Right renal pelvis (tissue), 4 donors: ENCODE measurements around the gene INTS12. TPM values are rescaled to one million over a fixed set of nuclear protein-coding genes. Genes with fewer than 3 reads are reported as not detected.
"Not testable (repeated sequence)": the region's sequence is repeated elsewhere in the genome, so short reads cannot be mapped to it uniquely, and the experiment has no call there.

Experiments
- DNase-seq, 4 donors: peaks; one replicate each; pipeline ENCODE4 v3.0.0-alpha.2; 2013; ENCODE audit warnings: low read depth in 4 of 4, low spot score in 3 of 4, missing footprints in 1 of 4
- polyA plus RNA-seq, 4 donors: library from polyadenylated mRNA; unstranded; fragments of 120-200 nt; gene quantifications; one replicate each; pipeline ENCODE4 v1.2.1, GENCODE V29; 2013; ENCODE audit not compliant: insufficient read length in 4 of 4

INTS12 gene
- polyA plus RNA-seq, 4 donors: 28.1 to 38.3 (median 34.0) TPM

DNA sequence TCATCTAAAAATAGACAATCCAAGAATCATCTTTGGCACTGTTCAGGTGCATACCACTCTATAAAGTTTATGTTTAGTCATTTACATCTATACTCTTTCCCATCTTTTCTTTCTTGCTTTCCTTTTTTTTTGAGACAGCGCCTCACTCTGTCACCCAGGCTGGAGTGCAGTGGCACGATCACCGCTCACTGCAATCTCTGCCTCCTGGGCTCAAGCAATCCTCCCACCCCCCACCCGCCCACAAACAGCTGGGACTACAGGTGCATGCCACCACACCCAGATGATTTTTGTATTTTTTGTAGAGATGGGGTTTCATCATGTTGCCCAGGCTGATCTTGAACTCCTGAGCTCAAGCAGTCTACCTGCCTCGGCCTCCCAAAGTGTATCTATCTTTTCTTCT is 13.7 kb downstream of the INTS12 start:
- DNase-seq: not testable (repeated sequence)

DNA sequence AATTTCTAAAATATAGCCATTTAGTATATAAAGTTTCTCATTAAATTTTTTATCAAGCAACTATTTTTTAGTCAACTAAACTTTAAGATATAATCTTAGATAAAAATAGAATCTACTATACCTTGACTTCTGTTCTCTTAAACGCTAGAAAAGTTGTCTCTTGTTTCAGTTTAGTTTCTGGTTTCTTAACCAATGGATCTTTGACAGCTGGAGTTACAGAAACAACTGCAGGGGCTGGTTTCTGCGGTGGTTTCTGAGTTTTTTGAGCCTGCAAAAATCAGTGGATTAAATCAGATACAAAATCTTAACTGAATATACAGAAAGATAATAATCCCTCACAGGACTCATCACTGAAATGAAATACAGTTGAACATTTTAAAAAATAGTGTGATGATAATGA is 21.9 kb downstream of the INTS12 start:
- DNase-seq: no peak

DNA sequence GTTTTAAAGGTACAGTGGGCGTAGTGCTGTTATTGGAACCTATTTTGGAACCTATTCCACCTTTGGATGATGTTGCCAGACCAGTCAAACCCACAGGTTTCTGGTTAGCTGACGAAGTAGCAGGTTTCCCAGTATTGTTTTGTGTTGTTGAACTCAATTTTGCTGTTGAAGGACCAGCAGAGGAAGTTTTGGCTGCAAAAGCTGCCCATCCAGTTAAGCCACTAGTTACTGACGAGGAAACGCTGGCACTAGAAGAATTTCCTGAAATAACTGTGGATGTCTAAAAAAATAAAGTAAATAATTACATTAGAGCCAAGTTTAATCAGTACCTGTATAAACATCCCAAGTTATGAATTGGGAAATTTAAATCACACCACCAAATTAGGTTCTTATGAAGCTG is 25.5 kb downstream of the INTS12 start:
- DNase-seq: no peak

DNA sequence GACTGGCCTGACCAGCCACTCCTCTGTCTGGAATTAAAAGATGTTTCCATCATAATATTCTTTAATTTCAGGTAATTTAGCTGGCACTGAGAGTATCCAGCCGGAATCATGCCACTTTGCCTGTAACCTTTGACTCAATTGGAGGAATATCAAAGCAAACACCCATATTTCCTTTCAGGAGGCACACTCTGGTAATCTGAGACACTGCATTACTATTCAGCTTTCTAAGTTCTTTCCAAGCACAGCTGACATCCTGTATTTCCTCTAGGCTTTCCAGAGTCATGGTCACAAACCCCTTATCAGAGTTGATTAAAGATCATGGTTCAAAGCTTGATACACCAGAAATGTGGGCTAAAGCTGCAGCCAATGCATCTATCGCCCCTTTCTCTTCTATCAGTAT is 29.3 kb downstream of the INTS12 start:
- DNase-seq: no peak

DNA sequence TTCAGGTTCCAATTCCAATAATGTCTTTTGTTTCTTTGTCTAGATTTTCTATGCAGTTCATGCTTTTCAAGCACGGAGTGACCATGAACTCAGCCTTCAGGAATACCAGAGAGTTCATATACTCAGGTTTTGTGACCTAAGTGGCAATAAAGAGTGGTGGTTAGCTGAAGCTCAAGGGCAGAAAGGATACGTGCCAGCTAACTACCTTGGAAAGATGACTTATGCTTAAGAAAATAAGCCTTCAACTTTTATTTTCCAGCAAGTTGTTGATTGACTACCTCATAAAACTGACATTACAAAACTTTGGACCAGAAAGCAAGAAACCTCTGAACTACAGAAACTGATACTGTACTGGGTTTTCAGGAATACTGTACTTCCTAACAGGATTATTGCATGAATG is 30.8 kb downstream of the INTS12 start:
- no peak for DNase-seq

DNA sequence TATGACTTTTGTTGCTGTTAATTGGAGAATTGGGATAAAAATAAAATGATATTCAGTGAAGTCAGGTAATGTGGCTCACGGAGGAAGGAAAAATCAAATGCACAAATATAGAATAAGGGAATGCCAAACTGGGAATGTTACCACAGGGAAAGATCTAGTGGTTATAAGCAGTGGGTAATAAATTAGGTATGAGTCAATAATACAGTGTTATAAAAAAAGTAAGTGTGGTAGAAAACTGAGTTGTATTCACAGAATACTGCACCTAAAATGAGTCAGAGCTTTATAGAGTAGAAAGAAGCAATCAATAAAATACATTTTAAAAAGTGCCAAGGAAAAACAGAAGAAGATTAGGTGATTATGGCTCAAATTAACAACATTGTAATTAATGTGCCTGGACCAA is 34.5 kb downstream of the INTS12 start:
- no peak for DNase-seq

DNA sequence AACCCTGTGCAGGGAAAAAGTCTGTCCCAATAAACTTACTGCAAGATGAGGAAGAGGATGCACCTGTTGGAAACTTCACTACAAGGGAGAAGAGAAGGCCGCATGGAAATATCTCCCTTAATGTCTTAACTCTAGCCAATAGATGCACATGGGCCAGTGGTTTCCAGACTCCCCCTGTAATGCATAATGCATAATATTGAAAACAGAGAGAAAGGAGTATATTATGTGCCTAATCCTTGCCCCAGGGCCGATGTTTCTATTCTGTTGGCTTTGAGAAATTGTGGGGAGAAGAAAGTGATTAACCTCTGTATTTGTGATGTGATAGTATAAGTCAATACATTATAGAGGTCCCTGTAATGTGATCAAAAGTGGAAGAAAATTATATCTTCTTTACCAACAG is 37.2 kb downstream of the INTS12 start:
- DNase-seq: no peak

DNA sequence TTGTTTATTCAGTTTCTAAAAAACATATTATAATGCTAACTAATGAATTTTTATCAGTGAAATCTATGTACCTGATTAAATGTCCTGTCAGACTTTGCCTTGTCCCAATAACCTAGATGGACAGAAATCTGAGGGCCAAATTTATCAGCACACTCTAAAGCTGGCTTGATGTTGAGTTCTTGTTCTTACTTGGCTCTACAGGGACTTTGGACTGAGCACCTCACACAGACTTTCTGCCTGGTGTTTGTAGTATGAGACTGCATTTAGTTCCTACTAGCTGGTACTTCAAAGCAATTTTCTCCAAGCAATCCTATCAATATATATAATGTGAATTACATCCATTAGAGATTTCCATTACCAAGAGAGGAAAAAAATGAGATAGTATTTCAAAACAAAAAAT is 37.8 kb downstream of the INTS12 start:
- no peak for DNase-seq

DNA sequence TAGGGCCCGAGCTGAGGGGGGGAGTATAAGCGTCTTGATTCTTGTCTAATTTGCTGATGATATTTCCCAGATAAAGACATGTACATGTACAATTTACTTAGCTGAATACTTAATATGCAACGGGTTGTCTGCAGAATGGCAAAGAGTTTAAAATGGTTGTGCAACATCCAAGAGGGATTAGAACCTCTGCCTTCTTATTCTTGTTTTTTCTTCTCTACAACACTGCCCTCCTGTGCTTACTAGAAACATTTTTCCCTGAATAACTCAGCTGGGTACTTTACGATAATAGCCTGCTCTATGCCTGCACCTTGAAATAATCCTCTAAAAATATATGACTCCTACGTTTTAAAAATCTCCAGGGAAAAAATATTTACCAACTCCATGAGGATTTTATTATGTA is 41.8 kb downstream of the INTS12 start:
- DNase-seq: no peak

DNA sequence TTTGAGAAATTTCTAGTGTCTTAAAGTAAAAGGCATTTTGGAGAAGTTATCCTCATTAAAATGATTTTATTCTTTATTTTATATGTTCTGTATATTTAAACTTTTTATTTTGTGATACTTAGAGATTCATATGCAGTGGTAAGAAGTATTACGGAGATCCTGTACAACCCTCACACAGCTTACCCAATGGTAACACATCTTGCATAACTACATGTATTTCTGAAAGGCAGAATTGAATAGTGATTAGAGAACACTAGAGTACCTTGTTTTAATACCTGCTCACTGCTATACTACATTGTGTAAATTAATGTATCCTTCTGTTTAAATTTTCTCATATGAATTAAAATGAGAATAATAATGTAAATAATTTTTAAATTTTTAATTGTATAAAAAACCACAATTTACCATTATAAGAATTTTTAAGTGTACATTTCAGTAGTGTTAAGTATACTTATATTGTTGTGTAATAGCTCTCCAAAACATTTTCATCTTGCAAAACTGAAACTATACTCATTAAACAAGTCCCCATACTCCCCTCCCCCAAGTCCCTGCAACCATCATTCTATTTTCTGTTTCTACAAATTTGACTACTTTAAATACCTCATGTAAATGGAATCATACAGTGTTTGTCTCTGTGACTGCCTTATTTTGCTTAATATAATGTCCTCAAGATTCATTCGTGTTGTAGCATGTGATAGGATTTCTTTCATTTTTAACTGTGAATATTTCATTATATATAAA is 45.4 kb downstream of the INTS12 start:
- no peak for DNase-seq

DNA sequence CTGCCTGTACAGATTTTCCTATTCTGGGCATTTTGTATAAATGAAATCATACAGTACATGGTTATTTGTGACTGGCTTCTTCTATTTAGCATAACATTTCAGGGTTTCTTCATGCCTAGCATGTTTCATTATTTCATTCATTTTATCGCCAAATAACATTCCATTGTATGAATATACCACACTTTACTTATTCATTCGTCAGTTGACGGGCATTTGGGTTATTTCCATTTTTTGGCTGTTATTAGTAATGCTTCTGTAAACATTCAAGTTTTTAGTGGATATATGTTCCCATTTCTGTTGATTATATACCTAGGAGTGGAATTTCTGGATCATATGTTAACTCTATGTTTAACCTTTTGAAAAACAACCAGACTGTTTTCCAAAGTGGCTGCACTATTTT is 47.5 kb downstream of the INTS12 start:
- DNase-seq: no peak

DNA sequence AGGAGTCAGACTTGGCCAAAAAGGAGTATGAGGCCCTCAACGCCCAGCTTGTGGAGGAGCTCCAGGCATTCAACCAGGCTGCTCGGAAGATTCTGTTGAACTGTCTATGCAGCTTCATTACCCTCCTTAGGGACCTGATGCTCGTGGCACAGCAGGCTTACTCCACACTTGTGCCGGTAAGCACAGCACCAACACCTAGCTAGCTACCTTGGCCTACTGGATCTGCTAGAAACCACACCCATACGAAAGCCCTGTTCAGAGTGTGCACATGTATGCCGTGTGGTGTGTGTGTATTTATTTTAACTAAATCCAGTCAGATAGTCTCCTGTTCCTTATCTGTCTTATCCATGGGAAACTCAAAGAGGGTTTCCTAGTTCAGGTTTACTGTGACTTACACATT is 49.3 kb downstream of the INTS12 start:
- DNase-seq: no peak

DNA sequence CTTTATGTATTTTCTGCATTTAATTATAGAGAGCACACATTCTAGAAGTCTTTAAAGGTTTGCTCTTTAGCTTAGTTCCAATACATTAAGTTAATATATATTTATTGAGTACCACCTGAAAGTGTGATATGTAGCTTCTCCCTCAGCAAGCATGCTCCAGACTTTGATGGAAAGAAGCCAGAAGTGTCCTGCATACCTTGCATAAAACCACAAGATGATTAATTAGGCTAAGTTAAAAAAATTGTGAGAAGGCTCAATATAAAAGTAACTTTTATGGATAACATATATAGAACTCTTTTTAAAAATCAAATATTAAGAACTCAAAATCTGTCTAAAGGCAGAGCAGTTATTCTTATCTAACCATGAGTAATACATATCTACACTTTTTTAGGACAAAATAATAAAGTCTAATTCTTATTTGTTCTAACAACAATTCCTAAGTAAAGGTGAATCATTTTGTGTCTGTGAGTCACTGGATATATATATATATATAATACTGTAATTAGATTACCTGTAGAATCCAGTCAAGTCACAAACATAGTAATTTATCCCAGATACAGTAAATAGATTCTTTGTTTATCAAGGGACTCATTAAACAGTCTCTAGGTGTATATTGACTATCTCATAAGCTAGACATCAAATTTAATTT is 51.2 kb downstream of the INTS12 start:
- DNase-seq: no peak

DNA sequence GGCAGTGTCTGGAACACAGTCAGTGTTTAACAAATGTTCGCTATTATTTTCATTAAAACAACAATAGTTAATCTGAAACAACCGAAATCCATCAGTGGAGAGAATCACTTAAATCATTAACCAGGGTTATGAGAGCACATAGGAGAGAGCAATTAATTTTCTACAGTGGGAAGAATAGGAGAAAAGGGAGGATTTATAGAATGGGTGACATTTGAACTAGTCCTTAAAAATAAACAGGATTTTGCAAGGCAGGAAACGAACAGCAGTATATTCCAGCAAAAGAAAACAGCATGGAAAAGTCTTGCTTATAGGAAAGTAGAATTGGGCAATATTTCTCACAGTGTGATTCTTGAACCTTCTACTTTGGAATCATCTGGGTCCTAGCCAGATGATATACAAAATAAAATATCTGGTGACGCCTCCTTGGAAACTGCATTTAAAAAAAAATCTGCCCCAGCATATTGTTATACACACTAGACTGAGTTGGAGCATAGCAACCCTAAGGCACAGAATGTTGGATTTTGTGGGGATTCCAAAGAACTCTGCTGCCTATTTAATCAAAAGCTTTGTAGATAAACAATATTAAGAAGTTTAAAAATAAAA is 56.1 kb downstream of the INTS12 start:
- DNase-seq: no peak

DNA sequence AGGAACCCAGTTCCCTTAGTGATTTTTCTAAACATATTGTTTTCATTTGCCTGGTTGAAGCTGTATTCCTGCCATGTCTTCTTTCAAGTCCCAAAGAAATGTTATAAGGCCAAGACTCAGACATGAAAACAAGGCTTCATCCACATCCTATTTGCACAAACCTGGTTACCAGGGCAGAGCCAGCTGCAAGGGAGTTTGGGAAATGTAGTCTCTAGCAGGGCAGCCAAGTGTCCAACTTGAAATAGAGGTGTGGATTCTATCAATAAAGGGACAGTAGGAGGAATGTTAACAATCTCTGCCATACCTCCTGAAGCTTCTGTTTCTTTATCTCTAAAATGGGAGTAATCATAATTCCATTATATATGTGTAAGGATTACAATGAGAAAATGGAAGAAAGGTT is 56.6 kb downstream of the INTS12 start:
- no peak for DNase-seq

DNA sequence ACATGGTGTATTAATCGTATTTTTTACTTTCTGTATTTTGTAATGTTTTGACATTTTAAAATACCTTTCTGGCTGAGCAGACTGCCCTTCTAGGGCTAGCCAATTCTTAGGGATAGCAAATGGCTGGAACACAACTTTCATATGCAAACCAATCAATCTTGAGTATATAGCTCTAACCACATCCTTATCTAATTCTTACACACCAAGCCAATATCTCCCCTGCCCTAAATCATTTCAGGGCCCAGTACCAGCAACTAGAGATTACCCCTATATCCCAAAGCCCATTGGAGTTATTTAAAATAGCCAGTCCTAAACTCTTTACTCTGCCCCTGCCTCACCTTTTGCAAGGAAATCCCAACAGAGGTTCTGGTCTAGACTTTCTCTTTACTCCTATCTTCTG is 58.3 kb downstream of the INTS12 start:
- no peak for DNase-seq

DNA sequence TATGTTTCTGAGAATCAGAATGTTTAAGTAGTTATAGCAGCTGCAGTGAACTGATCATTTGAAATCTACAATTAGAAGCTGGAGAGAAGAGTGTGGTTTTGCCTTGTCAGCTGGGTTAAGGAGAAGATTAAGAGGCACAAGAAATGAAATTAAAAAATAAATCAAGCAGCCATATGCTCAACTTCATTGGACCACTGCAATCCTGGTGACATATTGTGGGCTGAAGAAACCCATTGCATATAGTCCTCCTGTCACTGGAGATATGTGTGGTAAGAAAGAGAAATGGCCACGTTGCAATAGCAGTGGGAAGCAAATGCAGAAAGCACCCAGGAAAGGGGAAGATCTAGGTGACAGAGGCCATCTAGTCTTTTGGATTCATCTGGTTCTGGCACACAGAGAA is 63.0 kb downstream of the INTS12 start:
- DNase-seq: no peak

DNA sequence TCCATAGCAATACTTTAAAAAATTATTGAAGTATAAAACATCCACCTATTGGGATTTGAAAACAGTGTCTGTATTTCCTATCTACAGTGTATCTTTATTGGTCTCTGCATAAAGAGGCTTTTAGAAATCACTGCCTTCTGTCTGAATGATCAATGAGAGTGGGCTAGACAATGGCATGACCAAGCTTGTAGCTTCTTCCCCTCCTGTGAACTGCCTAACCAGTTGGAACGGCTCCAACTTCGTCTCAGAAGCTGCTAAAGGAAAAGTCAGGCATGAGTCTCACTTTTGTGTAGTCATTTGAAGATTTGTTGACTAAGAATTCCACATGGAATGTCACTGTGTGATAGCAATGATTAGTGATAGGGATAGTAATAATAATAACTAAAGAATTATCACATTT is 64.2 kb downstream of the INTS12 start:
- DNase-seq: no peak

DNA sequence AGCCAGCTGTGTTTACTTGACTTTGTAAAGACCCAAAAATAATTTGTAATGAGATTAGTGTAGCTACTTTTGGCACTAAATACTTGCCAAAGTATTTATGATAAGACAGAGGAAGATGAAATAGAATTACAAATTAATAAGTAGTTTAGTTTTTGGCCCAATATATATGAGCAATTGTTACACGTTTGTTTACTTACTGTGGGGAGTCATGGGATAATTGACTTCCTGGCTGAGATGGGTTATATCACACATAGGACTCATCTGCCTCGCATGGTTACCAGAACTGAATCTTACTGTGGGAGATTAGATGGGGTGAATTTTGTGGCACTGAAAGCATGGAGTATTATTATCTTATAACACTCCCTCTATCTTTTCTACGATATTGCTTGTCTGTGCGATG is 66.6 kb downstream of the INTS12 start:
- no peak for DNase-seq

DNA sequence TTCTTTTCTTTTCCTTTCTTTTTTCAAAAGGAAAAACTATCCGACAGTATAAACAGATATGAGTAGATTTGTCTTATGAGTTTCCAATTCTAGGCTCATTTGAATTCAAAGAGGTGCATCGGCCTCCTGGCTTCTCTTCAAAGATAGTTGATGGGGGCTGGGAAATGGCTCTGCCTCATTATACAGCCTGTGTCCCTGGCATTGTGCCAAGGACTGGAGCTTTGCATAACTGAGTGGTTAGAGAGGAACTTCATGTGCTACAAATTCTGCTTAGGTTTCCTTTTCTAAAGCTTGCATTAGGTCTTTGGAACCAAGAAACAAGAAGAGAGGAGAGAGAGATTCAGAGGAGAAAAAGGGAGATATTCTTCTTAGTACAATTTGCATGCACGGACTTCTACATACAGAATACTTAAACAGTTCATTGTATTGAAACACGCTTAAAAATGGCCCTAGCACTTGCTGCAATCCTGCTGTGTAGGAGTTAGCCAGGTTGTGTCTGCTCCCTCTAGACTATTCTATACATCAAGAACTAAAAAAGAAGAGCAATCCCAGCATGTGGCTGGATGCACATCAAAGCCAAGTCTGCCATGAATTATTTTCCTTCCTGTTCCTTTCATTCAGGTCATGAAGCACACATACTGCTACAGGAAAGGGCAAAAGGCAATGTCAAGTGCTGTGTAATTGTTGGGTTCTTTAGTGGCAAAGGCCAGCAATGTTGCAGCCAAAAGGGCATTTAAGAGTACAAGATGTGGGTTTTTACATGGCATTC is 70.9 kb downstream of the INTS12 start:
- DNase-seq: no peak

DNA sequence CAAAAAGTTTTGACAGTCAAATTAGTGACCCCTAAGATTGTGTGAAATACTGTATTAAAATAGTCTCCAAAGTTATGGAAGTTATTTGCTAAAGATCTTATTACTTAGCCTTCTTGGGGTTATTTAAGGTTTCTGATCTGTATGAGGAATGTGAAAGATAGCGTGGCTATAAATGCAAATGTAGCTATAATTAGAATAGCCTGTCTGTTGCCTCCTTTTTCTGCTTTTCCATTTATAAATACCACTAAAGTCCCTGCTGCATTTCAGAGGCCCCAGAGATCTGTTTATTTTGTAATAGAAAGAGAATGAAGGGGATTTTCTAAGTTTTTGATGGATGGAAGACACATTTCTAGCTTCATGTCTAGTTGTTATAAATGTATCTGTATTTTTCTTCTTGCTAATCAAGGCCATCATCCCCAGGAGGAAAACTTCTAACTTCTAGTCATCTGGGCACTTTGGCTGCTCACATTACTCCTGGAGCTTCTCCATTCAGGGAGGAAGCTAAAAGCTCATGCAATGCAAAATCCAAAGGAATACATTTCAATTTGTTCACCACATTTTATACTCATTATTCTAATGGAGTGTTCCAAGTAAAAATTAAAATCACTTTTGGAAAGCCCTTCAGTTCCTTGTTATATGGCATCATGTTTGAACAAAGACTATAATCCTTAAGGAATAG is 73.9 kb downstream of the INTS12 start:
- DNase-seq: no peak
